Glomerular endothelial cell (primary cell): ENCODE measurements around the gene PHOSPHO1. TPM values are rescaled to one million over a fixed set of nuclear protein-coding genes. Genes with fewer than 3 reads are reported as not detected.
"Not testable (repeated sequence)": the region's sequence is repeated elsewhere in the genome, so short reads cannot be mapped to it uniquely, and the experiment has no call there.

Experiments used
- DNase-seq: peaks from one replicate; pipeline ENCODE4 v3.0.0-alpha.2; 2011; ENCODE audit warnings: low read depth, low spot score; ENCODE audit errors: extremely low read depth
- total RNA-seq: library from RNA; depleted of rRNA; stranded (reverse); fragments of >200 nt; gene quantifications from 2 replicates; pipeline ENCODE4 v1.2.3, GENCODE V29; 2015

PHOSPHO1 gene
- total RNA-seq, 1 donor from 2014 or later, result not detected

DNA sequence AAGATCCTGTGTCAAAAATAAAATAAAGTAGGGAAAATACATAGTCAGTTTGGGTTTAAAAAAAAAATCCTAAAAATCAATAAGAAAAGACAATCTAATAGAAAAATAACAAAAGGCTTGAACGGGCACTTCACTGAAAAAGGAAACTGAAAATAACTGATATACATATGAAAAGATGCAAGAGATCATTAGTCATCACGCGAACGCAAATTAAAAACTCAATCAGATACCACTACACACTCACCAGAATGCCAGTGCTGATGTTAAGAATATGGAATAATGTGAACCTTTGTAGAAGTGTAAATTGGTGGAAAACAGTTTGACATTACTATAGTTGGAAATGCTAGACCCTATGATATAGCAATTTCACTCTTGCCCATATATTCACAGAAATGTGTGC lies 34.8 kb downstream of the PHOSPHO1 start:
- DNase-seq, result no peak

DNA sequence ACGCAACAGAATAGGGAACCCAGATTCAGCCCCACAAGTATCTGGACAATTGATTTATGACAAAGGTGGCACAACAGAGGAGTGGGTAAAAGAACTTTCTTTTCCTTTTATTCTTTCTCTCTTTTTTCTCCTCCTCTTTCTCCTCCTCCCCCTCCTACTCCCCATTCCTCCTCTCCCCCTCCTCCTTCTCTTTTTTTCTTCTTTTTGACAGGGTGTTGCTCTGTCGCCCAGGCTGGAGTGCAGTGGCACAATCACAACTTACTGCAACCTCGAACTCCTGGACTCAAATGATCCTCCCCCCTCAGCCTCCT lies 36.3 kb downstream of the PHOSPHO1 start:
- no peak for DNase-seq

DNA sequence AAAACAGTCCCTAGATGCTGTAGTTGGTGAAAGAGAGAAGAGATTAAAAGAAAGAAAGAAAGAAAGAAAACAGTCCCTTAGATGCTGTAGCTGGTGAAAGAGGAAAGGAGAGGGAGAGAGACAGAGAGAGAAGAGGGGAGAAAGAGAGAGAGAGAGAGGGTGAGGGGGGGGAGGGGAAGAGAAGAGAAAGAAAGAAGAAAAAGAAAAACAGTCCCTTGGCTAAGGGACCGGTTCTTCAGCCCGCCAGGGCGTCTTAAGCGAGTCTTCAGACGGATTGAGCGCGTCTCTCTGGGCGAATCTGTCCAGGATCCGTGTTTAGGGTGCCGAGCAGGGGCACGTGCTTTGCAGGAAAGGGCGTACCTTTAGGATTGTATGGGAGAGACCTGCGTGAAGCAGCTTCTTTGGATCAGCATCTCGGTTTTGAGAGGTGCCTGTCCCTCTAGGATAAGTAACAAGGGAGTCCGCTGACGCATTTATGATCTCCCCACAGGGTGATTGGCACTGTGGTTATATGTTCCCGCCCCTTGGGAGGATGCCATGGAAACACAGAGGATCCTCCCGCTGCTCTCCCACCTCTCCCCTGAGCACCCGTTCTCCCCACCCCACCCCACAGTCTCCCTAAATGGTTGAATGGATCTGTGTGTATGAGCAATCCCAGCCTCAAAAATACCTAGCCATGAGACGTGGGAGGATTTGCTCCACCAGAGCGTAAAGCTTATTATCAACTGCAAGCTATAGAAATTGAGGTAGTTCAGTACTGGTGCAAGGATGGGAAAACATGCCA lies 36.9 kb downstream of the PHOSPHO1 start:
- peak; percentile 22 for DNase-seq

DNA sequence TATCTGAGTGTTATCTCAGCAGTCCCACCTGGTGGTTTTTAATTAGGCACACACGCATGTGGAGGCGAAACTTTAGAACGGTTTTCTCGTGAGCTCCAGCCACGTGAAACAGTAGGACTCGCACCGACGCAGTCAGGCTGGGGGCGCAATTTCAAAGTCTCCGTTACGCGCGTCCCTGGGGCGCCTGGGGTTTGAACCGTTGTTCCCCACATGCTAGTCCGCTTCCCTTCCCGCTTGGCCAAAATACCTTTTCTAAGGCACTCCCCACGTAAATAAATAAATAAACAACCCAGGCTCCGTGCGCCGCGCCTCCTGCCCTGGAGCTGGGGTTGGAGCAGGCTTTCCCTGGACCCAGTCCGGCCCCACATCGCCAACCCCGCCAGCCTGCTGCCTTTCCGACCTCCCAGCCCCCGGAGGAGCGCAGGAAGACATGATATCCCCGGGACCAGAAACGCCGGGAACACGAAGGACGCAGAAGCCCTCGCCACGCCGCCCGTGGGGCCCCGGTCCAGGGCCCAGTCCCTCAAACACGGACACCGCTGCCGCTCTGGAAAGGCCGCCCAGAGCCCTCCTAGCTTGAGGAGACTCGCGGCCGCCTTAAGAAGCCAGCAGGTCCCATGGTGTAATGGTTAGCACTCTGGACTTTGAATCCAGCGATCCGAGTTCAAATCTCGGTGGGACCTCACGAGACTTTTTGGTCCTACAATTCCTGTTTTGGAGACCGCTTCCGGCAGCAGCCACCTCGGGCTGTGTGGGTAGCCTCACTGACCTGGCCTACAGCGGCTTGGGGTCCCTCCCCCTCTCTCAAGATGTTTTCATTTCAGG lies 38.5 kb downstream of the PHOSPHO1 start:
- peak; percentile 70 for DNase-seq

DNA sequence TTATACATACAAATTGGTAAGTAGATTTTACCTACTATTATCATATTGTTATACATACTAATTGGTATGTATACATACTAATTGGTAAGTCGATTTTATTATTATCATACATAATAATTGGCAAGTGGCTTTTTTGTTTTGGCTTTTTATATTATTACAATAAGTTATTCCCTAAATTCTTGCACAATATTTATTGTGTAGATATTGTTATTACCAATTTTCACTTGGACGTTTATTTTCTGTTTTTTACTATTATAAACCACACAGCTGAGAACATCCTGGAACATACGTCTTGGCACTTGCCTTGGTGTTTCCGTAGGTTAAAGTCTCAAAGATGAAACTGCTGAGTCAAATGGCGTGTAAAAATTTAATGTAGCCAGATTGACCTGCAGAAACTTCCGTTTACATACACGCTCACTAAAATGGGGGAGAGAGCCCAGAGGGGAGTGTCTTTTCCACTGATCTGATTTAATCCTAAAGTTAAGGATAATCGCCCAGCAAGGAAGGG lies 39.1 kb downstream of the PHOSPHO1 start:
- no peak for DNase-seq

DNA sequence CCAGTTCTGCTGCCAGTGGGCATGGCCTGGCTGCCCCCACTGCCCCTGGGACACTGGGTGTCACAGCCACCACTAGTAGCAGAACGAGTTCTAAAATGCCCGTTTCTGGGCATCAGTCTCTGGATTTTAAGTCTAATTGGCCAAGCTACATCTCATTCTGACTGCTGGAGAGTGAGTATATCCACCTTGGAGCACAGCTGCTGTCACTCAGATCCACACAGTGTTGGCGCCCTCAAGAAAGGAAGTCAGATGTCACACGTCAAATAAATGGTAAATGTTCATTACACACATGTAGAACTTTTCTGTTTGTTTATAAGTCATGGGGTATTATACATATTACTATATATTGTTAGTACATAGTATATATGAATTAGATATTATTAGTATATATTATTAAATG lies 39.7 kb downstream of the PHOSPHO1 start:
- DNase-seq, result no peak

DNA sequence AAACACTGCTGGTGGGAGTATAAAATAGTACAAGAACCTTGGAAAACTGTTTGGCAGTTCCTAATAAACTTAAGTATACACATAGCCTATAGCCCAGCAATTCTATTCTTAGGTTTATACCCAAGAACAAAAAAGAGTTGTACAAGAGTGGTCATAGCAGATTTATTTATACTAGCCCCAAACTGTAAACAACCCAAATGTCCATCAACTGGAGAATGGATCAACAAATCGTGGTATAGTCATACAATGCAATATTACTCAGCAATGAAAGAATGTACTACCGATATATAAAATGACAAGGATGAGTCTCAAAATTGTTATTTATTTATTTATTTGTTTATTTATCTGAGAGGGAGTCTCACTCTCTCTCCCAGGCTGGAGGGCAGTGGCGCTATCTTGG lies 43.3 kb downstream of the PHOSPHO1 start:
- DNase-seq, result no peak

DNA sequence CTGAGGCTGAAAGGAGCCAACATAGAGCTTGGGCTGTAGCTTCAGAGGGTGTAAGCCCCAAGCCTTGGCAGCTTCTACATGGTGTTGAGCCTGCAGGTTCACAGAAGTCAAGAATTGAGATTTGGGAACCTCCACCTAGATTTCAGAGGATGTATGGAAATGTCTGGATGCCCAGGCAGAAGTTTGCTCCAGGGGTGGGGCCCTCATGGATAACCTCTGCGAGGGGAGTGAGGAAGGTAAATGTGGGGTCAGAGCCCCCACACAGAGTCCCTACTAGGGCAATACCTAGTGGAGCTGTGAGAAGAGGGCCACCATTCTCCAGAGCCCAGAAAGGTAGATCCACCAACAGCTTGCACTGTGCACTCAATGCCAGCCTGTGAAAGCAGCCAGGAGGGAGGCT lies 45.2 kb downstream of the PHOSPHO1 start:
- DNase-seq, result not testable (repeated sequence)

DNA sequence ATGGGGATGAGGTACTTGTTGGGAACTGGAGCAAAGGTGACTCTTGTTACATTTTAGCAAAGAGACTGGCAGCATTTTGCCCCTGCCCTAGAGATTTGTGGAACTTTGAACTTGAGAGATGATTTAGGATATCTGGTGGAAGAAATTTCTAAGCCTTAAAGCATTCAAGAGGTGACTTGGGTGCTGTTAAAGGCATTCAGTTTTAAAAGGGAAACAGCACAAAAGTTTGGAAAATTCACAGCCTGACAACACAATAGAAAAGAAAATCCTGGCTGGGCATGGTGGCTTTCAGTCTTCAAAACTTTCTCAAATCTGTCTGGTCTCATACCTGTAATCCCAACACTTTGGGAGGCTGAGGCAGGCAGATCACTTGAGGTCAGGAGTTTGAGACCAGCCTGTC lies 46.1 kb downstream of the PHOSPHO1 start:
- not testable (repeated sequence) for DNase-seq

DNA sequence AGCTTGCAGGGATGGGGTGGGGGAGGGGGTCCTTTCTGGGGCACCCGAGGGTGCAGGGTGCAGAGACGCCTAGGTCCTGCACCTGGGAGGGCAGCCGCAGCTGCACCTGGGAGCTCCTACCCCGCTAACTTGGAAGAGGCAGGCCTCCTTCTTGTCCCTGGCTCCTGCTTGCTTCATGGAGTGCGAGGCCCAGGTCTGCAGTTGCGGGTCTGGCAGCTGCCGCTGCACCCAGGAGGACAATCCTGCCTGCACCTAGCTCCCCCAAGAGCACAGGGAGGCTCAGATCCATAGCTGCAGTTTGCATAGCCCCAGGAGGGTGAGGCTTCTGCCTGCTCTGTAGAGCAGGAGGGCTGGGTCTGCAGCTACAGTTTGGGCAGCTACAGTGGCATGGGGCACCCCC lies 46.8 kb downstream of the PHOSPHO1 start:
- no peak for DNase-seq

DNA sequence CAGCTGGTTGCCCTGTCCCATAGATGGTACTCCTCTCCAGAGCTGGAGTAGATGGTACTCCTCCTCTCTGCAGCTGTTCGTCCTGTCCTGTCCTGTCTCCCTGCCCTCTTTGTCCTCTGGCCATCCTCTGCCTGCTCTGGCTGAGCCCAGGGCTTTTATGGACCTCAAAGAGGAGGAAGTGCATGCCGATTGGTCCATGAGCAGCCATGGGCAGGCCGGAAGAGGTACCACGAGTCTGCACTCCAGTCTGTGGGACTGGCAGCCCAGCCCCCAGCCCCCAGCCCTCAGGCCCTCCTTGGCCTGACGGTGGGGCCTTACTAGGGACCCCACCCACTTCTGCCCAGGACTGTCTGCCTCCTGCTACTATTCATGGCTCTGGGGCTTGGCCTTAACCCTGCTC lies 47.2 kb downstream of the PHOSPHO1 start:
- DNase-seq, result no peak

DNA sequence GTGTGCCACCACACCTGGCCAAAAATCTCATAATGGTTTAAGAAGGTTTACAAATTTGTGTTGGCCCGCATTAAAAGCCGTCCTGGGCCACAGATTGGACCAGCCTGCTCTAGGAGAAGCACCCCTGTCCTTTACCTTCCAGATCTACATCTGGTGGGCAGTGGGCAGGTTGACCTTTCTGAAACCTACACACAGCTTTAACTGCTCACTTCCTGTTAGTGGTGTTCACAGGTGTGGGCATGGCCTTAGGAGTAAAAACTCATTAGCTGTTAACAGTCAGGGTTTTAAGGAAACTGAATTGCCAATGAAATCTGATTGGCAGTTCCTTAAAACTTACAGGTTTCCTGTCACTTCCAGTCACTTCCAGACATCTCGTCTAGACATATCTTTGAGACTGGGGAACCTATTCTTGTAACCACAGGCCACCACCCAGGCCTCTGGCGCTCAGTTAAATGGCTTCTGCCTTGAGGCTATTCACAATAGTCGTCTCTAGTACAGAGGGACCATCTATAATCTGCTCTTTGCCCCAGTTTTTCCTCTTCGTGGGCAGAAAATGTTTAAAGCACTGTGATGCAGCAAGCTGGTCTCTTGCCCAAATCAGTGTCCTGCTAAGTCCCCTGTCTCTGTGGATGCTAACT lies 49.5 kb downstream of the PHOSPHO1 start:
- no peak for DNase-seq

DNA sequence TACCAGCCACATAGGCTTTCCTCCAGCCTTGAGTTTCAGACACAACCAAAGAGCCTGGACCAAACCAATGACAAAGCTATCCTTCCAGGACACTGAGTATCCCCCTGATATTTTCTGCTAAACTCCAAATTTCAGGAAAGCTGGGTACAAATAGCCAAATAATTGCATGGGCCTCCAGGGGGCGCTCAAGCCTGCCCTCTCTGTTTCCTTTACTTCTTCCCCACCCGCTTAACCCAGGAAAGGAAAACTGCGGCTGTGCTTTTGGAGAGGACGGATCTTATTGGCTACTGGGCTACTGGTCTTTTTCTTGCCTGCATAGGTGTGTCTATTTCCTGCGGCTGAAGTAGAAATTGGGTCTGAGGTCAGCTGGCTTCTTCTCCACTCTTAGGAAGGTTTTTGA lies 50.3 kb downstream of the PHOSPHO1 start:
- peak; percentile 33 for DNase-seq

DNA sequence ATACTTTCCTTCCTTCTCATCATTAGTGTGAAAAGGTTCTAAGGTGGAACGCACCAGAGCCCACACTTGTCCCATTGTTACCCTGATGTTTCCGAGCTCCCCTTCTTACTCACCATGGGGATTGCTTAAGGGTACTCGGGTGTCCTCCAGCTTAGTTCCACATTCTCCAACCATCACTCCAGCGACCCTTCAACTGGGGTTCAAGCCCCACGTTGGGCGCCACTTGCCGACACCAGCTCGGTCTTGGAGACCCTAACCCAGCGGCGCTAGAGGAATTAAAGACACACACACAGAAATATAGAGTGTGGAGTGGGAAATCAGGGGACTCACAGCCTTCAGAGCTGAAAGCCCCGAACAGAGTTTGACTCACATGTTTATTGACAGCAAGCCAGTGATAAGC lies 54.6 kb downstream of the PHOSPHO1 start:
- DNase-seq, result not testable (repeated sequence)

Other genes with a start within 250 kb of the PHOSPHO1 start
- gene IGF2BP1, start 233.4 kb downstream of the PHOSPHO1 start, total RNA-seq, result 15.6 and 21.9 TPM in 2 replicates
- gene B4GALNT2, start 98.0 kb downstream of the PHOSPHO1 start, total RNA-seq, result not detected in 2 replicates
- gene GNGT2, start 20.2 kb downstream of the PHOSPHO1 start, total RNA-seq, result 1.4 and 2.9 TPM in 2 replicates
- 22.3 and 26.2 TPM in 2 replicates for gene ABI3, start 20.1 kb downstream of the PHOSPHO1 start, total RNA-seq
- 13.0 and 23.0 TPM in 2 replicates for gene ZNF652, start 131.5 kb upstream of the PHOSPHO1 start, total RNA-seq
- 99.8 and 140 TPM in 2 replicates for gene PHB1, start 184.1 kb upstream of the PHOSPHO1 start, total RNA-seq